B cell (primary cell): ENCODE data around the gene AMER3. TPM values are rescaled to one million over a fixed set of nuclear protein-coding genes. Genes with fewer than 3 reads are reported as not detected.

Source experiments
- ATAC-seq: fragments of 200-7000 bp; cut with Tn5 transposase; one replicate; pipeline ENCODE4 v1.10.0; 2021; ENCODE audit warnings: low read depth, mild to moderate bottlenecking, moderate number of reproducible peaks, moderate library complexity
- CTCF ChIA-PET: fragments of 350-600 bp; sonication (Branson Sonifier 250); formaldehyde crosslinking; loops from one replicate; lab custom pipeline; 2021; ENCODE audit warnings: antibody characterized with exemption, inconsistent platforms; lab: Charles Lee
- POLR2A ChIA-PET: fragments of 350-600 bp; sonication (Branson Sonifier 250); formaldehyde crosslinking; loops from one replicate; lab custom pipeline; 2021; ENCODE audit warnings: antibody characterized with exemption; lab: Charles Lee
- DNase-seq: peaks from one replicate; pipeline ENCODE4 v3.0.0; 2013
- H2AFZ ChIP-seq: 2 replicates; pipeline ENCODE4 v1.6.1; 2012; ENCODE audit warnings: mild to moderate bottlenecking, low read depth, low read length; ENCODE audit not compliant: insufficient read depth, poor library complexity, severe bottlenecking
- H3K27ac ChIP-seq, 2 donors: 1 replicate in 1 of 2; 2 replicates in 1 of 2; pipeline ENCODE4 v1.5.1; 2012 to 2013; ENCODE audit warnings: low read length in 2 of 2, mild to moderate bottlenecking in 2 of 2, moderate library complexity in 1 of 2
- H3K27me3 ChIP-seq, 4 experiments: fragments of 200-600 bp in 1 of 4; sonication (generic) in 1 of 4; replicated peaks in 1 of 4; 1 replicate in 2 of 4; 2 replicates in 2 of 4; pipeline versions ENCODE4 v1.6.1 to v1.7.0; 2013 to 2016; ENCODE audit warnings: low read length in 3 of 4, mild to moderate bottlenecking in 2 of 4, mixed read lengths in 1 of 4, moderate library complexity in 1 of 4; ENCODE audit not compliant: insufficient read depth in 4 of 4, control insufficient read depth in 3 of 4; ENCODE audit errors: control extremely low read depth in 1 of 4
- H3K36me3 ChIP-seq, 2 experiments: replicated peaks in 1 of 2; 1 replicate in 1 of 2; 2 replicates in 1 of 2; pipeline versions ENCODE4 v1.6.1 to v1.7.1; 2013; ENCODE audit warnings: low read length in 1 of 2; ENCODE audit not compliant: insufficient read depth in 2 of 2, control insufficient read depth in 1 of 2; ENCODE audit errors: control extremely low read depth in 1 of 2, extremely low read depth in 1 of 2
- H3K4me1 ChIP-seq, 2 donors: fragments of 200-600 bp in 1 of 2; sonication (generic) in 1 of 2; 1 replicate in 1 of 2; 2 replicates in 1 of 2; pipeline versions ENCODE4 v1.5.1 to v1.6.1; 2013 to 2017; ENCODE audit warnings: low read length in 2 of 2; ENCODE audit not compliant: control insufficient read depth in 2 of 2, insufficient read depth in 2 of 2
- H3K4me2 ChIP-seq: replicated peaks from 2 replicates; pipeline ENCODE3; 2012; ENCODE audit warnings: mild to moderate bottlenecking, low read depth, low read length; ENCODE audit not compliant: poor library complexity, severe bottlenecking
- H3K4me3 ChIP-seq, 5 experiments: fragments of 200-600 bp in 1 of 5; sonication (generic) in 1 of 5; 1 replicate in 3 of 5; 2 replicates in 2 of 5; pipeline versions ENCODE4 v1.5.1 to v1.7.0; 2011 to 2016; ENCODE audit warnings: low read length in 4 of 5, mild to moderate bottlenecking in 4 of 5, low read depth in 2 of 5, control low read depth in 1 of 5, moderate library complexity in 1 of 5; ENCODE audit not compliant: insufficient read depth in 1 of 5; ENCODE audit errors: control extremely low read depth in 1 of 5, extremely low read depth in 1 of 5
- H3K79me2 ChIP-seq: fragments of 200-600 bp; sonication (generic); one replicate; pipeline ENCODE4 v1.6.0; 2016; ENCODE audit warnings: low read length; ENCODE audit not compliant: control insufficient read depth, insufficient read depth
- H3K9ac ChIP-seq: fragments of 200-600 bp; sonication (generic); 2 replicates; pipeline ENCODE4 v1.6.1; 2017; ENCODE audit warnings: mild to moderate bottlenecking, low read length, moderate library complexity
- H3K9me3 ChIP-seq, 3 donors: one replicate each; pipeline versions ENCODE4 v1.6.1 to v1.7.1; 2013; ENCODE audit warnings: low read length in 2 of 3; ENCODE audit not compliant: control insufficient read depth in 2 of 3, insufficient read depth in 1 of 3; ENCODE audit errors: control extremely low read depth in 1 of 3
- H4K20me1 ChIP-seq: 2 replicates; pipeline ENCODE4 v1.6.0; 2012; ENCODE audit warnings: mild to moderate bottlenecking, low read length; ENCODE audit not compliant: insufficient read depth, control insufficient read depth, poor library complexity, severe bottlenecking
- H3K27ac Mint-ChIP-seq: one replicate; pipeline ENCODE4 v1.8.0; 2021; ENCODE audit warnings: mixed read lengths
- H3K27me3 Mint-ChIP-seq: one replicate; pipeline ENCODE4 v1.8.0; 2021; ENCODE audit warnings: mixed read lengths
- H3K4me1 Mint-ChIP-seq: one replicate; pipeline ENCODE4 v1.8.0; 2021; ENCODE audit warnings: mixed read lengths
- H3K4me3 Mint-ChIP-seq: one replicate; pipeline ENCODE4 v1.8.0; 2021; ENCODE audit warnings: mixed read lengths
- H3K9me3 Mint-ChIP-seq: one replicate; pipeline ENCODE4 v1.8.0; 2022; ENCODE audit warnings: mixed read lengths; ENCODE audit not compliant: insufficient read depth
- CTCF ChIP-seq: fragments of 200-600 bp; IDR thresholded peaks from one replicate; pipeline ENCODE4 v1.8.0; 2022; ENCODE audit warnings: antibody characterized with exemption, mild to moderate bottlenecking
- EZH2 ChIP-seq: IDR thresholded peaks from 2 replicates; pipeline ENCODE4 v1.6.1; 2012; ENCODE audit warnings: borderline replicate concordance, low read depth, mild to moderate bottlenecking, moderate library complexity, low read length; ENCODE audit not compliant: insufficient read depth, poor library complexity, severe bottlenecking
- WGBS: methylation state at CpG from one replicate; pipeline ENCODE4 v1.1.5; 2013; ENCODE audit warnings: missing lambda C conversion rate; ENCODE audit not compliant: insufficient coverage; 5-methylcytosine and 5-hydroxymethylcytosine counted together
- intact Hi-C: fragments of 100-400 bp; cut with micrococcal nuclease; formaldehyde crosslinking; loops from one replicate; pipeline ENCODE4 v1.10.0; 2022
- polyA plus RNA-seq: library from polyadenylated mRNA; depleted of rRNA; stranded (reverse); fragments of >200 nt; gene quantifications from 2 replicates; pipeline ENCODE4 v1.2.3, GENCODE V29; 2012
- total RNA-seq, 2 donors: library from RNA; stranded (reverse); fragments of 120-200 nt in 1 of 2; gene quantifications; 1 replicate in 1 of 2; 2 replicates in 1 of 2; pipeline versions ENCODE4 v1.2.3 to v1.2.4, GENCODE V29; 2013 to 2022

Gene AMER3
- total and polyA plus RNA-seq, 2 donors (not counting 1 experiment from before 2014, with no cell fraction given) = not detected

DNA sequence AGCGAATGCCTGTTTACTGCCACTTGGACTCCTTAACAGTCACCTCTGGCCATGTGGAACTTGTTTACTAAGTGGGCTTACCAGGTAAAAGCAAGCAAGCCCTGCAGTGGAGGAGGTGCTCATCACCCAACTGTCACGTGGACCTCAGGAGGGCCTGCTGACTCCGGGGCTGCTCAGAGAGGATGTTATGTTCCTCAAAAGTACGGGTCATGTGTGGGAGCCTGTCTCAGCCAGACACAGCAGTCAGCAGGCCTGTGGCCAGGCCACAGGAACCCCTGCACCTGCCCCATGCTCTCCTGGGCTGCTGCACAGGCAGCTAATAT, 36.2 kb downstream of the AMER3 start:
- H2AFZ ChIP-seq = no peak overlapping the region
- peaks cover 0 to 3% of the 10 kb centered on the region in 2 donors for H3K4me1 ChIP-seq
- no peak overlapping the region for H3K4me3 ChIP-seq
- H3K36me3 ChIP-seq = no peaks in the 10 kb centered on the region
- ATAC-seq (no peak), DNase-seq (no peak)
- no peak for TF ChIP-seq CTCF
- TF ChIP-seq EZH2 = no peak
- H4K20me1 ChIP-seq = no peaks in the 10 kb centered on the region
- no peak overlapping the region for H3K27ac ChIP-seq
- ChIA-PET POLR2A (no interaction called here), CTCF (interaction anchor here (1.6 kb wide), 1 partner anchor 129 kb away, joined by 4 read pairs; no protein-coding TSS in a partner anchor)
- no peaks in the 10 kb centered on the region for H3K9me3 ChIP-seq
- no peak overlapping the region for H3K4me2 ChIP-seq
- no peaks in the 10 kb centered on the region for H3K4me1 Mint-ChIP-seq
- H3K79me2 ChIP-seq = no peaks in the 10 kb centered on the region
- no peaks in the 10 kb centered on the region for H3K27me3 ChIP-seq
- WGBS = 32% methylated on average over 4 of the region's 4 CpGs
- intact Hi-C loops = no loop called here
- H3K9ac ChIP-seq = no peak overlapping the region
- H3K9me3 Mint-ChIP-seq = no peaks in the 10 kb centered on the region
- H3K4me3 Mint-ChIP-seq = no peak overlapping the region
- H3K27ac Mint-ChIP-seq = no peak overlapping the region
- H3K27me3 Mint-ChIP-seq = peaks cover 4% of the 10 kb centered on the region

DNA sequence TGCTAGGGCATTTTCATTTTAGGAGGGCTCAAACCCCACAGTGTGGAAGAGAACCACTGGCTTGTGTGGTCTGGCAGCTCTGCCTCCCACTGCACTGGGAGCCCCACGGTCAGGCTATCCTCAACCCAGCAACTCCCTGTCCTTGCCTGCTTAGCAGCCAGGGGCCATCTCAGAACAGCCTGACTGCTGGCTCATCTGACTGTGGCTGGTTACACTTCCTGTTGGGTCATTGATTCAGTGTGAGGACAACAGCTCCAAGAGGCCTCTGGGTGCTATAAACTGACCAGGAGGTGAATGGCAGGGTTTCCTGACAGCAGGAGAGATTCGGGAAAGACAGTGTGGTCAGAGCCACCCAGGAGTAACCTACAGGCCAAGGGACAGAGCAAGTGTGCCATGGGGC, 40.1 kb downstream of the AMER3 start:
- Histone ChIP-seq H3K27me3 (peaks cover 0 to 5% (median 0%) of the 10 kb centered on the region in 4 experiments), H3K27ac (no peak overlapping the region), H3K36me3 (no peaks in the 10 kb centered on the region), H2AFZ (no peak overlapping the region), H4K20me1 (no peaks in the 10 kb centered on the region), H3K4me1 (peaks cover 7 to 14% of the 10 kb centered on the region in 2 donors), H3K4me2 (no peak overlapping the region), H3K9me3 (no peaks in the 10 kb centered on the region), H3K4me3 (no peak overlapping the region), H3K9ac (no peak overlapping the region), H3K79me2 (no peaks in the 10 kb centered on the region)
- ATAC-seq = no peak
- POLR2A ChIA-PET = no interaction called here
- no peak for DNase-seq
- intact Hi-C loops = no loop called here
- no peak for TF ChIP-seq EZH2
- no peak for TF ChIP-seq CTCF
- Mint-ChIP-seq H3K4me1 (peaks cover 5% of the 10 kb centered on the region), H3K9me3 (no peaks in the 10 kb centered on the region), H3K27ac (no peak overlapping the region), H3K4me3 (no peak overlapping the region), H3K27me3 (peaks cover 4% of the 10 kb centered on the region)
- CTCF ChIA-PET = interaction anchor here (2.2 to 10.0 kb wide), 2 partner anchors 77 to 126 kb away, joined by 12 to 210 read pairs; no protein-coding TSS in a partner anchor
- 71% methylated on average over 2 of the region's 2 CpGs for WGBS
